Measurements from ENCODE around the gene CAGE1. TPM values are rescaled to one million over a fixed set of nuclear protein-coding genes. Genes with fewer than 3 reads are reported as not detected.

The CAGE1 gene
- total RNA-seq, 2 experiments from 2014 or later: 0.27 to 1.1 TPM

DNA sequence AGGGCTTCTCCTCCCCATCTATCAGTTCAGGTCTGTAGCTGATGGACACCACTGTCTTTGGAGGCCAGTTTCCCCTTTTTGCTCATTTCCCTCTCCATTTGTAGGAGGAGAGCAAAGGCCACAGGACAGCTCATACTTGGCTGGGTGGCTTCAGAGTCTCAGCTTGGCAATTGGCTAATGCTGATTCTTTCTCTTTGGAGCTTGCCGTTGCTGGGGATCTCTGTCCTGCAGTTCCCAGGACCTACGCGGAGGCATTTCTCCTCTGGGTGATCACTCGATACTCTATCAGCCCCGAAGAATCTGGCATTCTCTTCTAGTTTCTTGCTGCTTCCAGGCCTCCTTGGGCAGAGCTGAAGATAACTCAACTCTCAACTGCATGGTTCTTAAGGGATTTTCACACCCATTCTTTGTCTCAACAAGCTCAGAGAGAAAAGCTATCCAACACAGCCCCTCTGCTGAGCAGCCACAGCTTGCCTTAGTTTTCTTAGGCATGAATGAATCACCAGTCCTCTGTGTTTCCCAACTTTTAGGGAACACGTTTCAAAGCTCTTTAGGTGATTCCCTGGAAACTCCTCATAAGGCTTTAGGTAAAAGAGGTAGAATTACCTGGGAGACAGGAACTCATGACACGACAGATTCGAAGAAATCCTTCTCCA is 57.3 kb downstream of the CAGE1 start:
- intact Hi-C loops (cut with micrococcal nuclease; ENCODE audit: unreplicated experiment): no loop called here
- Histone ChIP-seq H4K20me1 (ENCODE audit: insufficient read depth, low read length) (no peaks in the 10 kb centered on the region), H3K9me2 (ENCODE audit: insufficient read depth, low read length) (no peaks in the 10 kb centered on the region), H3K27ac (ENCODE audit: low read depth, low read length, poor library complexity, severe bottlenecking) (no peak overlapping the region), H2AFZ (ENCODE audit: low read length) (no peak overlapping the region), H3K79me2 (ENCODE audit: insufficient read depth, low read depth, low read length) (no peaks in the 10 kb centered on the region), H3K36me3 (ENCODE audit: insufficient read depth, low read length) (no peaks in the 10 kb centered on the region), H3K9me3 (ENCODE audit: low read length) (no peaks in the 10 kb centered on the region), H3K4me3 (ENCODE audit: low read depth, low read length, poor library complexity, severe bottlenecking) (no peak overlapping the region), H3K4me2 (ENCODE audit: low read length) (no peak overlapping the region), H3K4me1 (ENCODE audit: insufficient read depth, low read length, poor library complexity, severe bottlenecking) (no peaks in the 10 kb centered on the region)
- TF ChIP-seq, protein P1, sequence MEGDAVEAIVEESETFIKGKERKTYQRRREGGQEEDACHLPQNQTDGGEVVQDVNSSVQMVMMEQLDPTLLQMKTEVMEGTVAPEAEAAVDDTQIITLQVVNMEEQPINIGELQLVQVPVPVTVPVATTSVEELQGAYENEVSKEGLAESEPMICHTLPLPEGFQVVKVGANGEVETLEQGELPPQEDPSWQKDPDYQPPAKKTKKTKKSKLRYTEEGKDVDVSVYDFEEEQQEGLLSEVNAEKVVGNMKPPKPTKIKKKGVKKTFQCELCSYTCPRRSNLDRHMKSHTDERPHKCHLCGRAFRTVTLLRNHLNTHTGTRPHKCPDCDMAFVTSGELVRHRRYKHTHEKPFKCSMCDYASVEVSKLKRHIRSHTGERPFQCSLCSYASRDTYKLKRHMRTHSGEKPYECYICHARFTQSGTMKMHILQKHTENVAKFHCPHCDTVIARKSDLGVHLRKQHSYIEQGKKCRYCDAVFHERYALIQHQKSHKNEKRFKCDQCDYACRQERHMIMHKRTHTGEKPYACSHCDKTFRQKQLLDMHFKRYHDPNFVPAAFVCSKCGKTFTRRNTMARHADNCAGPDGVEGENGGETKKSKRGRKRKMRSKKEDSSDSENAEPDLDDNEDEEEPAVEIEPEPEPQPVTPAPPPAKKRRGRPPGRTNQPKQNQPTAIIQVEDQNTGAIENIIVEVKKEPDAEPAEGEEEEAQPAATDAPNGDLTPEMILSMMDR (conservative IDR thresholded peaks at IDR 0.05; ENCODE audit: low read length): no peak
- TF ChIP-seq EZH2phosphoT487 (IDR thresholded peaks at IDR 0.05; ENCODE audit: borderline replicate concordance, low read depth, low read length): no peak
- ChIA-PET CTCF (ENCODE audit: unreplicated experiment) (interaction anchor here (1.1 kb wide), 1 partner anchor 16 kb away, joined by 3 read pairs; no protein-coding TSS in a partner anchor), POLR2A (interaction anchor here (0.6 kb wide), 1 partner anchor 673 kb away, joined by 4 read pairs; no protein-coding TSS in a partner anchor)
- no TSS peak for BruUV-seq (replicated peaks)
- DNase-seq (ENCODE audit: low spot score): no peak

DNA sequence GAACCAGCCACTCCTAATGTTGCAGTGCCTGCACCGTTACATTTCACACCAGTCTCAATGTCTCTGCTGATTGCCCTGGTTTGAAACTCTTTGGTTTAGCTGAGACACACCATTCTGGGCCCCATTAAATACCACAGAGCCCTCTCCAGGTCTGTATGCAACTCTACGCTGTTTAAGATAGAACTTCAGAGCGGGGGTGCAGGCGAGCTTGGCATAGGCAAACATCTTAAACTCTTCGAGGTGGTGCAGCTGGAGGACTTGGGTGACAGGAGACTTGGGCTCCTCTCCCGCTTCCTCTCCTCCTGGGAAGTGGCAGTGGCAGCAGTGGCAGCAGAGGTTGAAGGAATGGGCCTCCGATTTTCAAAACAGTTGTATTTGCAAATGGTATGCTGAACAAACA is 58.1 kb downstream of the CAGE1 start:
- H3K4me3 ChIP-seq (ENCODE audit: low read depth, low read length, poor library complexity, severe bottlenecking): no peak overlapping the region
- no peaks in the 10 kb centered on the region for H3K9me3 ChIP-seq (ENCODE audit: low read length)
- H3K9me2 ChIP-seq (ENCODE audit: insufficient read depth, low read length): no peaks in the 10 kb centered on the region
- no peaks in the 10 kb centered on the region for H3K79me2 ChIP-seq (ENCODE audit: insufficient read depth, low read depth, low read length)
- H4K20me1 ChIP-seq (ENCODE audit: insufficient read depth, low read length): no peaks in the 10 kb centered on the region
- no peak for DNase-seq (ENCODE audit: low spot score)
- H3K4me1 ChIP-seq (ENCODE audit: insufficient read depth, low read length, poor library complexity, severe bottlenecking): peaks cover 4% of the 10 kb centered on the region
- H3K27ac ChIP-seq (ENCODE audit: low read depth, low read length, poor library complexity, severe bottlenecking): no peak overlapping the region
- H3K4me2 ChIP-seq (ENCODE audit: low read length): no peak overlapping the region
- ChIA-PET POLR2A (no interaction called here), CTCF (ENCODE audit: unreplicated experiment) (interaction anchor here (0.5 to 1.1 kb wide), 2 partner anchors 16 to 397 kb away, joined by 3 read pairs; no protein-coding TSS in a partner anchor)
- BruUV-seq (replicated peaks): no TSS peak
- intact Hi-C loops (cut with micrococcal nuclease; ENCODE audit: unreplicated experiment): no loop called here
- TF ChIP-seq, protein P1 (conservative IDR thresholded peaks at IDR 0.05; ENCODE audit: low read length): no peak
- TF ChIP-seq EZH2phosphoT487 (IDR thresholded peaks at IDR 0.05; ENCODE audit: borderline replicate concordance, low read depth, low read length): no peak
- no peak overlapping the region for H2AFZ ChIP-seq (ENCODE audit: low read length)
- H3K36me3 ChIP-seq (ENCODE audit: insufficient read depth, low read length): no peaks in the 10 kb centered on the region

DNA sequence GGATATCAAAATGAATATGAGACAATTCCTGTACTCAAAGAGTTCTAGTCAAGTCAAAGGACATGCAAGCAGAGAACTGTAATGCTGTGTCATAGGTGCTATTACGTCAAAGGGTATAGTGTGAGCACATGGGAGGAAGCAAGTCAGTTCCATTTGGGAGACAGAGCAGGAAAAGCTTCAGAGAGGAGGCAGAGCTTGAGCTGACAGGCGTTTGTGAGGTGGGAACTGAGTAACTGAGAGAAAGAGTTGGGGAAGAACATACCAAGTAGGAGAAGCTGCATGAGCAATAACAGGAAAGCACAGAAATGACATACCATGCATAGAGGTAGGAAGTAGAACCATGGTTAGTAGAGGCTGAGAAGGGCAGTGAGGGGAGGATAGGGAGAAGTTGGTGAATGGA is 61.3 kb downstream of the CAGE1 start:
- H3K4me2 ChIP-seq (ENCODE audit: low read length): no peak overlapping the region
- intact Hi-C loops (cut with micrococcal nuclease; ENCODE audit: unreplicated experiment): no loop called here

More for the DNA sequence above, 61.3 kb downstream of the CAGE1 start:
- peaks cover 7% of the 10 kb centered on the region for H3K4me1 ChIP-seq (ENCODE audit: insufficient read depth, low read length, poor library complexity, severe bottlenecking)
- POLR2A ChIA-PET: no interaction called here
- H3K9me2 ChIP-seq (ENCODE audit: insufficient read depth, low read length): no peaks in the 10 kb centered on the region
- no peaks in the 10 kb centered on the region for H3K36me3 ChIP-seq (ENCODE audit: insufficient read depth, low read length)
- no TSS peak for BruUV-seq (replicated peaks)
- no peak for TF ChIP-seq EZH2phosphoT487 (IDR thresholded peaks at IDR 0.05; ENCODE audit: borderline replicate concordance, low read depth, low read length)
- TF ChIP-seq, protein P1 (conservative IDR thresholded peaks at IDR 0.05; ENCODE audit: low read length): no peak
- no peaks in the 10 kb centered on the region for H4K20me1 ChIP-seq (ENCODE audit: insufficient read depth, low read length)
- no peak for DNase-seq (ENCODE audit: low spot score)
- no peaks in the 10 kb centered on the region for H3K9me3 ChIP-seq (ENCODE audit: low read length)
- CTCF ChIA-PET (ENCODE audit: unreplicated experiment): no interaction called here
- no peak overlapping the region for H2AFZ ChIP-seq (ENCODE audit: low read length)
- no peaks in the 10 kb centered on the region for H3K79me2 ChIP-seq (ENCODE audit: insufficient read depth, low read depth, low read length)
- no peak overlapping the region for H3K27ac ChIP-seq (ENCODE audit: low read depth, low read length, poor library complexity, severe bottlenecking)
- H3K4me3 ChIP-seq (ENCODE audit: low read depth, low read length, poor library complexity, severe bottlenecking): no peak overlapping the region

Data from OCI-LY7 (cell line).